NCI-H1436 treated with DMSO at 0.1 percent for 48 hours (cell line): ENCODE measurements around the gene DNAAF5.

Experiments used
- DNase-seq: peaks from one replicate; lab custom pipeline; 2025; lab: John Stamatoyannopoulos, UW

DNAAF5 gene

DNA sequence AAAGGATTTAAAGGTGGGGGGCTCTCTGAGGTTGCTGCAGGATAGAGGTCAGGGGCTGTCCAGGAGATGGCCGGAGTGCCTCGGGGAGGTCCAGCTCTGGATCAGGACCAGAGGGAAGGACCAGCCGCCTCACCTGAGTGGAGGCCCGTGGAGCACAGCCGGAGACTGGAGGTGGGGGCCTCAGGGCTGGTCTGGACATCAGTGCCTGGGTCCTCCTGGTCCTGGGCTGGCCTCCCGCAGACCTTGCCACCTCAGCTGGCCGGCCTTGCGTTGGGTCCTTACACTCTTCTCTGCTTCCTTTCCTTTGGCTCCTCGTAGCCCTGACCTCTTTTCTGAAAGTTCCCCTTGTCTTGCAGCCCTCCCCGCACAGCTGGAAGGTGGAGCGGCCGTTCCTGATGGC is 107.8 kb downstream of the DNAAF5 start:
- DNase-seq = no peak

DNA sequence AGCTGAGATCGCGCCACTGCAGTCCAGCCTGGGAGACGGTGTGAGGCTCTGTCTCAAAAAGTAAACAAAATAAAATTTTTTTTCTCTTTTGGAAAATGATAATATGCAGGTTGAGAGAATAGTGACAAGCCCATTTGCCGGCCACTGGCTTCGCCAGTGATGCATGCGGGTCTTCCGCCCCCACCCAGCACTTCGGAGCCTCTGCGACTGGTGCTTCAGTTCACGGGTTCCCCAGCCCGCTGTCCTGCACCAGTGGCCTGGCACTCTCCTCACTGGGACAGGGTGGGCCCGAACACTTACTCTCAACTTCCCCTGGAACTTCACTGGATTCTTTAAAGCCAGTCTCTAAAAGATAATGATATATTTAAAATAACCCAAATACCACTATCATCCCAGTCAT is 108.5 kb downstream of the DNAAF5 start:
- no peak for DNase-seq

DNA sequence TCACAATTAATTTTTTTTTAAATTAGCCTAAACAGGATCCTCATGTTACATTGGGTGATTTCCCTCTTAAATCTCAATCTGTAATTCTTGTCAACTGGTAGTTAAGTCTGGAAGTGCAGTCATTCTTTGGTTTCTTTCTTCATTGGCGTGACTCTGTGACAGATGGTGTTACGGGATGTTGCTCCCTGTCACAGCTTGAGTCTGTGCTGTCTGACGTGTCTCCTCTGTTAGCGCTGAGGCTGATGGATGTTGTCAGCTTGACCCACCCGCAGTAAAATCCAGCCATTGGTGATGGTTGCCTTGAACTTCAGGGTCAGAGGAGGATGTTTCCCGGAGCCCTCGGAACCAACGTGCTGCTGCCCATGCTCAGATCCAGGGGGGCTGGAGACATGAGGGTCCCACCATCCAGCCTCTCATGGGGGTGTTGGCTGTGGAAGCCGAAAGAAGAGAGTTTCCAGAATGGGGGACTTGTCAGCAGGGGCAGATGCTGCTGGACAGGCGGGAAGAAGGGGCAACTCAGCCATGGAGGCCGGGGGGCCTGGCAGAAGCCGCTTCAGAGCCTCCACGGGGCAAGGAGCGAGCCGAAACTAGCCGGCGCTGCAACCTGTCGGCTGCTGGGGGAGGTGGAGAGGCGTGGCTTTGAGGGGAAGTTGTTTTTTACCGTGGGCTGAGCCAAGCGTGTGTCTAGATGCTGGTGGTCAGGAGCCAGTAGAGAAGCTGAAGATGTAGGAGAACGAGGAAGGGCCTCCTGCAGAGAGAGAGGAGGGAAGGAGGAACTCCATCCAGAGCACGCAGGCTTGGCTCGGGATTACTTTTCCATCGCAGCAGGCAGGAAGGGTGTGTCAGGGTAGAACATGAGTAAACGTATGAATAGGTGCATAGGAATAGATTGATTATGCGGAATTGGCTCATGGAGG is 109.2 kb downstream of the DNAAF5 start:
- DNase-seq = no peak
